HepG2 (cell line): ENCODE results near the gene TXNL4A. TPM values are rescaled to one million over a fixed set of nuclear protein-coding genes. Genes with fewer than 3 reads are reported as not detected.
A peak's percentile ranks its signal among the peaks of the same experiment; 100 is the strongest.

Source experiments
- ATAC-seq: fragments of 200-7000 bp; cut with Tn5 transposase; 3 replicates; pipeline ENCODE4 v1.9.1; 2020; ENCODE audit warnings: mild to moderate bottlenecking, moderate library complexity
- BruUV-seq: library from RNA; stranded (reverse); fragments of 400-500 nt; replicated peaks from 2 replicates; lab custom pipeline; 2021; lab: Mats Ljungman, UMichigan
- CTCF ChIA-PET: fragments of 300-600 bp; formaldehyde crosslinking; extraction: SDS; loops from one replicate; lab custom pipeline; 2021; ENCODE audit warnings: low total read pairs, inconsistent platforms, low intra/inter-chr PET ratio; lab: Yijun Ruan, JAX
- POLR2A ChIA-PET: fragments of 350-600 bp; sonication (Branson Sonifier 250); formaldehyde crosslinking; loops from one replicate; lab custom pipeline; 2020; ENCODE audit warnings: antibody characterized with exemption, inconsistent platforms; lab: Yijun Ruan, JAX
- DNase-seq: peaks from one replicate; pipeline ENCODE4 v3.0.0-alpha.2; 2015; ENCODE audit warnings: low spot score
- FAIRE-seq: peaks from 3 replicates; lab custom pipeline; 2011; peaks lifted over from hg19 to GRCh38; lab: Jason Lieb, UNC
- H2AFZ ChIP-seq: one replicate; pipeline ENCODE4 v1.6.1; 2011; ENCODE audit warnings: low read length, inconsistent platforms
- H3K27ac ChIP-seq: fragments of 300-600 bp; 3 replicates; pipeline ENCODE4 v1.8.0; 2011; ENCODE audit warnings: mixed run types, mild to moderate bottlenecking, mixed read lengths, low read length, inconsistent platforms; ENCODE audit not compliant: insufficient read depth; ENCODE audit errors: extremely low read length
- H3K27me3 ChIP-seq, 2 experiments: fragments of 200-600 bp in 1 of 2; 2 replicates in 1 of 2; 3 replicates in 1 of 2; pipeline versions ENCODE4 v1.6.0 to v1.8.0; 2011; ENCODE audit warnings: low read length in 2 of 2, mild to moderate bottlenecking in 2 of 2, moderate library complexity in 2 of 2, inconsistent platforms in 1 of 2; ENCODE audit not compliant: insufficient read depth in 2 of 2, control insufficient read depth in 1 of 2
- H3K36me3 ChIP-seq, 2 experiments: fragments of 200-600 bp in 1 of 2; replicated peaks in 1 of 2; 2 replicates in 1 of 2; 3 replicates in 1 of 2; pipeline versions ENCODE4 v1.5.1 to v1.8.0; 2011; ENCODE audit warnings: low read length in 2 of 2, inconsistent platforms in 1 of 2; ENCODE audit not compliant: insufficient read depth in 2 of 2, control insufficient read depth in 1 of 2
- H3K4me1 ChIP-seq: 2 replicates; pipeline ENCODE4 v1.5.1; 2012; ENCODE audit warnings: low read length, inconsistent platforms; ENCODE audit not compliant: insufficient read depth
- H3K4me2 ChIP-seq: 2 replicates; pipeline ENCODE4 v1.6.0; 2011; ENCODE audit warnings: low read depth, low read length, inconsistent platforms
- H3K4me3 ChIP-seq, 3 experiments: fragments of 200-600 bp in 1 of 3; sonication (generic), shearing (Covaris generic) in 1 of 3; replicated peaks in 1 of 3; 2 replicates each; pipeline ENCODE4 v1.5.1; 2011 to 2016; ENCODE audit warnings: low read length in 3 of 3, inconsistent platforms in 2 of 3, low read depth in 2 of 3, mild to moderate bottlenecking in 2 of 3, control low read depth in 1 of 3, mixed read lengths in 1 of 3; ENCODE audit not compliant: insufficient read depth in 1 of 3
- H3K79me2 ChIP-seq: one replicate; pipeline ENCODE4 v1.6.1; 2011; ENCODE audit warnings: low read length, inconsistent platforms; ENCODE audit not compliant: insufficient read depth
- H3K9ac ChIP-seq: 2 replicates; pipeline ENCODE4 v1.6.0; 2011; ENCODE audit warnings: mild to moderate bottlenecking, low read depth, low read length, inconsistent platforms; ENCODE audit not compliant: insufficient read depth
- H3K9me3 ChIP-seq: 2 replicates; pipeline ENCODE4 v1.5.1; 2012; ENCODE audit warnings: mild to moderate bottlenecking, low read length
- H4K20me1 ChIP-seq: 2 replicates; pipeline ENCODE4 v1.6.0; 2011; ENCODE audit warnings: inconsistent platforms, mild to moderate bottlenecking, low read length, moderate library complexity; ENCODE audit not compliant: insufficient read depth
- FOSL1 ChIP-seq: sonication (generic); formaldehyde crosslinking; IDR thresholded peaks from 2 replicates; pipeline ENCODE4 v1.9.0; 2021; ENCODE audit warnings: missing genetic modification reagents, borderline replicate concordance
- FOSL2 ChIP-seq: sonication (generic); formaldehyde crosslinking; IDR thresholded peaks from 2 replicates; pipeline ENCODE4 v1.4.0; 2020; ENCODE audit warnings: missing genetic modification reagents
- FOXC1 ChIP-seq: sonication (generic); formaldehyde crosslinking; IDR thresholded peaks from 2 replicates; pipeline ENCODE4 v1.8.0; 2022; ENCODE audit warnings: mild to moderate bottlenecking, missing genetic modification reagents, borderline replicate concordance
- GATA4 ChIP-seq: sonication (generic); IDR thresholded peaks from 2 replicates; pipeline ENCODE4 v1.6.1; 2016; ENCODE audit warnings: antibody characterized with exemption, low read depth, borderline replicate concordance
- JUND ChIP-seq: sonication (generic); formaldehyde crosslinking; IDR thresholded peaks from 2 replicates; pipeline ENCODE4 v1.8.0; 2022; ENCODE audit warnings: mild to moderate bottlenecking, missing genetic modification reagents
- MYPOP ChIP-seq: sonication (generic); formaldehyde crosslinking; IDR thresholded peaks from 2 replicates; pipeline ENCODE4 v1.8.1; 2023; ENCODE audit warnings: mild to moderate bottlenecking, moderate library complexity, missing genetic modification reagents
- PHF21A ChIP-seq: sonication (generic); formaldehyde crosslinking; IDR thresholded peaks from 2 replicates; pipeline ENCODE4 v1.5.0; 2020; ENCODE audit warnings: mild to moderate bottlenecking, missing genetic modification reagents
- ZNF10 ChIP-seq: sonication (generic); formaldehyde crosslinking; IDR thresholded peaks from 2 replicates; pipeline ENCODE4 v1.4.0; 2020; ENCODE audit warnings: mild to moderate bottlenecking, low read depth, missing genetic modification reagents, borderline replicate concordance
- ZNF383 ChIP-seq: sonication (generic); formaldehyde crosslinking; IDR thresholded peaks from 2 replicates; pipeline ENCODE4 v1.4.0; 2020; ENCODE audit warnings: missing genetic modification reagents, mild to moderate bottlenecking, borderline replicate concordance
- ZSCAN9 ChIP-seq: IDR thresholded peaks from 2 replicates; pipeline ENCODE4 v1.6.1; 2016; ENCODE audit warnings: borderline replicate concordance
- WGBS: methylation state at CpG from one replicate; pipeline ENCODE4 v1.1.6; 2017; ENCODE audit warnings: low lambda C conversion rate; 5-methylcytosine and 5-hydroxymethylcytosine counted together
- in situ Hi-C: cut with HindIII; loops from 2 replicates; pipeline ENCODE4 v1.10.0; 2017; ENCODE audit warnings: low pct_unique_long_range_greater_than_20kb; ENCODE audit not compliant: extremely low pct_ligation_motif_present
- intact Hi-C: fragments of 100-400 bp; cut with micrococcal nuclease; formaldehyde crosslinking; loops from one replicate; pipeline ENCODE4 v1.10.0; 2022; ENCODE audit not compliant: unreplicated experiment
- polyA plus RNA-seq, 8 experiments: library from polyadenylated mRNA; depleted of rRNA in 3 of 8; stranded (reverse) in 7 of 8; unstranded in 1 of 8; fragments of >200 nt; fragmentation: Illumina TruSeq in 4 of 8; extraction: Trizol in 4 of 8; gene quantifications; 2 replicates each; pipeline versions ENCODE4 v1.2.1 to v1.2.3, GENCODE V29; 2011 to 2016; ENCODE audit warnings: low read depth in 4 of 8, missing spikeins in 1 of 8, mixed read lengths in 1 of 8; ENCODE audit not compliant: insufficient read depth in 1 of 8
- total RNA-seq, 5 experiments: library from RNA; depleted of rRNA; stranded (reverse); fragments of >200 nt; fragmentation: Illumina TruSeq; extraction: Trizol; gene quantifications; 2 replicates each; pipeline ENCODE4 v1.2.3, GENCODE V29; 2016; ENCODE audit warnings: low read depth in 1 of 5
- TF ChIP-seq, protein P1 (sequence below): sonication (generic); formaldehyde crosslinking; IDR thresholded peaks from 2 replicates; pipeline ENCODE4 v1.4.0; 2020; ENCODE audit warnings: missing genetic modification reagents, mild to moderate bottlenecking, borderline replicate concordance

Gene TXNL4A
- total and polyA plus RNA-seq, 2 of the 13 experiments (the other 11 are each of a cell fraction or from before 2014, with no cell fraction given): 172 to 202 TPM

DNA sequence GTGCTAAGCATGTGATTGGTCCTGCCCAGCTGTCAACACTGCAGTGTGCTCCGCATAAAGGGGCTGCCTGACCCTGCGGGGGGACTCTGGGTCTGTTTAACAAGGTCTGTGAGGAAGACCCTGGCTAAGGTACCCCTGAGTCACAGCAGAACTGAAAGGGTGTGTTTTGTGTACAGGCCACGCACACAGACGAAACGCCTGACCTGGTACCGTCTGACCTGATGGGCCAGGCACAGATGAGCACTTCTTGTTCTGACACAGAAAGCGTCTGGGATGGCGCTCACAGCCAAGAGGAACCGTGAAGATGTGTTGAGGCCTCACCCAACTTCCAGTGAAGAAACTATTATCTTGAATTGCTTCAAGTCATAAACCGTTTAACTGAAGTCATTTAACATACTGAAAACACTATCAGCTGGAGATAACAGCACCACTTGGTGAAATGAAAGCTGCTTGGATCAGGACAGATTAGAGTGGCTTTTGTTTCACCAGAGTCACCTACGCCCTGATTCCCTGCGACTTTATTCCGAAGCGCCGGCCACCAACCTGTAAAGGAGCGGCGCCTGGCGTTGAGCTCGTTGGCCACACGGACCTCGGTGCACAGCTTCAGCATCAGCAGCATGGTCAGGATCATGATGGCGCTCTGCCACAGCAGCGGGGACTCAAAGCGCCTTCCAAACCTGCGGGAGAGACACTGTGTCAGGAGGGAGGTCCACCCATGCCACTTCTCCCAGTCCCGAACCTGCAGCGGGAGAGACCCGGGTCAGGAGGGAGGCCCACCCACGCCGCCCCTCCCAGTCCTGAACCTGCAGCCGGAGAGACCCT is 45.4 kb downstream of the TXNL4A start:
- no peaks in the 10 kb centered on the region for H3K27me3 ChIP-seq
- H3K9ac ChIP-seq: no peak overlapping the region
- ChIA-PET CTCF (no interaction called here), POLR2A (no interaction called here)
- DNase-seq (no peak), FAIRE-seq (no peak), ATAC-seq (no peak)
- no peaks in the 10 kb centered on the region for H3K9me3 ChIP-seq
- H3K79me2 ChIP-seq: peaks cover 89% of the 10 kb centered on the region
- intact Hi-C loops: no loop called here
- WGBS: 94% methylated on average over 28 of the region's 31 CpGs
- BruUV-seq: no TSS peak
- H3K36me3 ChIP-seq: peaks cover 12 to 41% of the 10 kb centered on the region in 2 experiments; a peak in 4 of 5 replicates
- peak overlapping the region; percentile 26 for H3K27ac ChIP-seq
- H2AFZ ChIP-seq: no peak overlapping the region
- TF ChIP-seq, protein P1, sequence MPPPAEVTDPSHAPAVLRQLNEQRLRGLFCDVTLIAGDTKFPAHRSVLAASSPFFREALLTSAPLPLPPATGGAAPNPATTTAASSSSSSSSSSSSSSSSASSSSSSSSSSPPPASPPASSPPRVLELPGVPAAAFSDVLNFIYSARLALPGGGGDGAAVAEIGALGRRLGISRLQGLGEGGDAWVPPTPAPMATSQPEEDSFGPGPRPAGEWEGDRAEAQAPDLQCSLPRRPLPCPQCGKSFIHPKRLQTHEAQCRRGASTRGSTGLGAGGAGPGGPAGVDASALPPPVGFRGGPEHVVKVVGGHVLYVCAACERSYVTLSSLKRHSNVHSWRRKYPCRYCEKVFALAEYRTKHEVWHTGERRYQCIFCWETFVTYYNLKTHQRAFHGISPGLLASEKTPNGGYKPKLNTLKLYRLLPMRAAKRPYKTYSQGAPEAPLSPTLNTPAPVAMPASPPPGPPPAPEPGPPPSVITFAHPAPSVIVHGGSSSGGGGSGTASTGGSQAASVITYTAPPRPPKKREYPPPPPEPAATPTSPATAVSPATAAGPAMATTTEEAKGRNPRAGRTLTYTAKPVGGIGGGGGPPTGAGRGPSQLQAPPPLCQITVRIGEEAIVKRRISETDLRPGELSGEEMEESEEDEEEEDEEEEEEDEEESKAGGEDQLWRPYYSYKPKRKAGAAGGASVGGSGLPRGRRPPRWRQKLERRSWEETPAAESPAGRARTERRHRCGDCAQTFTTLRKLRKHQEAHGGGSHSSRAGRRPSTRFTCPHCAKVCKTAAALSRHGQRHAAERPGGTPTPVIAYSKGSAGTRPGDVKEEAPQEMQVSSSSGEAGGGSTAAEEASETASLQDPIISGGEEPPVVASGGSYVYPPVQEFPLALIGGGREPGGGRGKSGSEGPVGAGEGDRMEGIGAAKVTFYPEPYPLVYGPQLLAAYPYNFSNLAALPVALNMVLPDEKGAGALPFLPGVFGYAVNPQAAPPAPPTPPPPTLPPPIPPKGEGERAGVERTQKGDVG (CRISPR knock-in tag): no peak
- TF ChIP-seq FOSL2 (CRISPR knock-in tag) (no peak), MYPOP (CRISPR knock-in tag) (no peak), PHF21A (CRISPR knock-in tag) (no peak), ZSCAN9 (CRISPR knock-in tag) (no peak), FOSL1 (CRISPR knock-in tag) (no peak), FOXC1 (CRISPR knock-in tag) (no peak), ZNF383 (CRISPR knock-in tag) (no peak), ZNF10 (no peak), GATA4 (no peak), JUND (CRISPR knock-in tag) (no peak)
- H3K4me3 ChIP-seq: no peak overlapping the region
- H4K20me1 ChIP-seq: peaks cover 14% of the 10 kb centered on the region; the same call in 1 of the 2 replicates
- no peak overlapping the region for H3K4me2 ChIP-seq
- H3K4me1 ChIP-seq: peaks cover 77% of the 10 kb centered on the region
- in situ Hi-C loops: no loop called here
